ENCODE data around the gene TLCD1.

The TLCD1 gene

GRCh38 chr17:28700830-28701492 lies 25.1 kb downstream of the TLCD1 start:
- DNase-seq (ENCODE audit: low spot score), result no peak
- TF ChIP-seq, protein P1, sequence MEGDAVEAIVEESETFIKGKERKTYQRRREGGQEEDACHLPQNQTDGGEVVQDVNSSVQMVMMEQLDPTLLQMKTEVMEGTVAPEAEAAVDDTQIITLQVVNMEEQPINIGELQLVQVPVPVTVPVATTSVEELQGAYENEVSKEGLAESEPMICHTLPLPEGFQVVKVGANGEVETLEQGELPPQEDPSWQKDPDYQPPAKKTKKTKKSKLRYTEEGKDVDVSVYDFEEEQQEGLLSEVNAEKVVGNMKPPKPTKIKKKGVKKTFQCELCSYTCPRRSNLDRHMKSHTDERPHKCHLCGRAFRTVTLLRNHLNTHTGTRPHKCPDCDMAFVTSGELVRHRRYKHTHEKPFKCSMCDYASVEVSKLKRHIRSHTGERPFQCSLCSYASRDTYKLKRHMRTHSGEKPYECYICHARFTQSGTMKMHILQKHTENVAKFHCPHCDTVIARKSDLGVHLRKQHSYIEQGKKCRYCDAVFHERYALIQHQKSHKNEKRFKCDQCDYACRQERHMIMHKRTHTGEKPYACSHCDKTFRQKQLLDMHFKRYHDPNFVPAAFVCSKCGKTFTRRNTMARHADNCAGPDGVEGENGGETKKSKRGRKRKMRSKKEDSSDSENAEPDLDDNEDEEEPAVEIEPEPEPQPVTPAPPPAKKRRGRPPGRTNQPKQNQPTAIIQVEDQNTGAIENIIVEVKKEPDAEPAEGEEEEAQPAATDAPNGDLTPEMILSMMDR (IDR thresholded peaks at IDR 0.05), result no peak
- H3K27ac ChIP-seq, result no peak overlapping the region
- H3K4me3 ChIP-seq, result no peak overlapping the region

DNA sequence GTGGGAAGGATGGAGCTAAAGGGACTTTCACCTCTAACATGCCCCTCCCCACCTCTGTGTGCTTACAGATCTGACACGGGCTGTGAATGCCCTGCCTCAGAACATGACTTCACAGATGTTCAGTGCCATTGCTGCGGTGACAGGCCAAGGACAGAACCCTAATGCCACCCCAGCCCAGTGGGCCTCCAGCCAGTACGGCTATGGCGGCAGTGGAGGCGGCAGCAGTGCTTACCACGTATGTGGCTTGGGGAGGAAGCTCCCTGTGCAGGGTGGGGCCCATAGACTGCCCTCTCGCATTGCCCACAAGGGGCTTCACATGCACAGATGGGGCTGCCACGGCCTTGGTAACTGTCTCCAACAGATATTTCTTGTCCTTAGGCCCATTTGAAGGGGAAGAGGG lies 25.8 kb downstream of the TLCD1 start:
- Histone ChIP-seq H3K4me3 (no peak overlapping the region), H3K27ac (no peak overlapping the region)
- TF ChIP-seq, protein P1 (IDR thresholded peaks at IDR 0.05), result no peak
- DNase-seq (ENCODE audit: low spot score), result no peak

GRCh38 chr17:28698253-28698941 lies 27.6 kb downstream of the TLCD1 start:
- Histone ChIP-seq H3K4me3 (no peak overlapping the region), H3K27ac (no peak overlapping the region)
- TF ChIP-seq, protein P1 (IDR thresholded peaks at IDR 0.05), result no peak
- no peak for DNase-seq (ENCODE audit: low spot score)

GRCh38 chr17:28693869-28694268 lies 32.2 kb downstream of the TLCD1 start:
- H3K4me3 ChIP-seq, result no peak overlapping the region
- DNase-seq (ENCODE audit: low spot score), result no peak
- TF ChIP-seq, protein P1 (IDR thresholded peaks at IDR 0.05), result no peak
- H3K27ac ChIP-seq, result no peak overlapping the region

DNA sequence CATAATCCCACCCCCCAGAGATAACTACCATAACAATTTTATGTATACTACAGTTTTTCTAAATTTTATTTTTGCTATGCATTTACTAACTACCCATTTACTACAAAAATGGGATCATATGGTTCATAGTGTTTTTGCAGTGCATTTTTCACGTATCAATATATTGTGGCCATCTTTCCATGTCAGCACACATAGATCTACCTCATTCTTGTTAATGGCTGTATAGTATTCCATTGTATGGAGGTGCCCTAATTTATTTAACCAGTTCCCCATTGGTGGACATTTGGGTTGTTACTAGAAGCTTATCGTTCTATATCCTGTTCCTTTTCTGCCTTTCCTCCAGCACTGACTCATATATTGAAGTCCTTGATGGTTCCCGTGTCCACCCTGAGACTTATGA lies 37.0 kb downstream of the TLCD1 start:
- H3K27ac ChIP-seq, result no peak overlapping the region
- TF ChIP-seq, protein P1 (IDR thresholded peaks at IDR 0.05), result no peak
- no peak for DNase-seq (ENCODE audit: low spot score)
- H3K4me3 ChIP-seq, result no peak overlapping the region

- TF ChIP-seq, protein P1 (IDR thresholded peaks at IDR 0.05), result no peak
- no peak for DNase-seq (ENCODE audit: low spot score)
- Histone ChIP-seq H3K27ac (no peak overlapping the region), H3K4me3 (no peak overlapping the region)
These were observed 37.6 kb downstream of the TLCD1 start for GRCh38 chr17:28688481-28688880.

- no peak for DNase-seq (ENCODE audit: low spot score)
- Histone ChIP-seq H3K27ac (no peak overlapping the region), H3K4me3 (no peak overlapping the region)
- TF ChIP-seq, protein P1 (IDR thresholded peaks at IDR 0.05), result no peak
These were observed 39.7 kb downstream of the TLCD1 start for GRCh38 chr17:28686296-28686695.
